Glutamatergic neuron (in vitro differentiated cells): ENCODE data around the gene ERGIC1. TPM values are rescaled to one million over a fixed set of nuclear protein-coding genes. Genes with fewer than 3 reads are reported as not detected.
"Not testable (repeated sequence)": the region's sequence is repeated elsewhere in the genome, so short reads cannot be mapped to it uniquely, and the experiment has no call there.

ENCODE experiments used
- DNase-seq: peaks from one replicate; pipeline ENCODE4 v3.0.0; 2022
- H3K27ac Mint-ChIP-seq: one replicate; pipeline ENCODE4 v1.8.0; 2020; ENCODE audit warnings: mild to moderate bottlenecking, mixed read lengths, inconsistent platforms; ENCODE audit not compliant: unreplicated experiment
- H3K27me3 Mint-ChIP-seq: one replicate; pipeline ENCODE4 v1.8.0; 2020; ENCODE audit warnings: mild to moderate bottlenecking, moderate library complexity, mixed read lengths, inconsistent platforms; ENCODE audit not compliant: unreplicated experiment
- H3K36me3 Mint-ChIP-seq: one replicate; pipeline ENCODE4 v1.8.0; 2020; ENCODE audit warnings: mild to moderate bottlenecking, mixed read lengths, inconsistent platforms; ENCODE audit not compliant: unreplicated experiment
- H3K4me1 Mint-ChIP-seq: one replicate; pipeline ENCODE4 v1.8.0; 2020; ENCODE audit warnings: mild to moderate bottlenecking, low read depth, mixed read lengths, inconsistent platforms; ENCODE audit not compliant: unreplicated experiment
- H3K4me3 Mint-ChIP-seq: one replicate; pipeline ENCODE4 v1.8.0; 2020; ENCODE audit warnings: mild to moderate bottlenecking, mixed read lengths, inconsistent platforms; ENCODE audit not compliant: unreplicated experiment
- H3K9me3 Mint-ChIP-seq: one replicate; pipeline ENCODE4 v1.8.0; 2020; ENCODE audit warnings: mild to moderate bottlenecking, moderate library complexity, mixed read lengths, inconsistent platforms; ENCODE audit not compliant: unreplicated experiment
- CTCF ChIP-seq: fragments of 200-600 bp; sonication (generic); IDR thresholded peaks from one replicate; pipeline ENCODE4 v1.5.0; 2021; ENCODE audit not compliant: partially characterized antibody, unreplicated experiment
- total RNA-seq: library from RNA; stranded (reverse); fragmentation: NEBNext Ultra II Directional; extraction: Animal tissue kit (Norgen Biotek cat#: 25700); gene quantifications from one replicate; pipeline ENCODE4 v1.2.1, GENCODE V29; 2021; ENCODE audit not compliant: unreplicated experiment

Gene ERGIC1
- total RNA-seq, 1 donor from 2014 or later, result 76.2 TPM

- Mint-ChIP-seq H3K4me3 (no peak overlapping the region), H3K9me3 (no peaks in the 10 kb centered on the region), H3K27ac (no peak overlapping the region), H3K4me1 (peaks cover 11% of the 10 kb centered on the region), H3K27me3 (peaks cover 4% of the 10 kb centered on the region), H3K36me3 (no peaks in the 10 kb centered on the region)
- DNase-seq, result no peak
- TF ChIP-seq CTCF, result no peak
Measured at GRCh38 chr5:172860520-172861443, 26.7 kb downstream of the ERGIC1 start.

- Mint-ChIP-seq H3K36me3 (no peaks in the 10 kb centered on the region), H3K27ac (no peak overlapping the region), H3K9me3 (no peaks in the 10 kb centered on the region), H3K4me3 (no peak overlapping the region), H3K4me1 (peaks cover 10% of the 10 kb centered on the region), H3K27me3 (peaks cover 3% of the 10 kb centered on the region)
- no peak for DNase-seq
- TF ChIP-seq CTCF, result no peak
Measured at GRCh38 chr5:172861461-172861860, 27.4 kb downstream of the ERGIC1 start.

GRCh38 chr5:172862165-172862801, 28.2 kb downstream of the ERGIC1 start:
- H3K36me3 Mint-ChIP-seq, result peaks cover 4% of the 10 kb centered on the region
- no peak for DNase-seq
- peaks cover 13% of the 10 kb centered on the region for H3K4me1 Mint-ChIP-seq
- TF ChIP-seq CTCF, result no peak
- H3K4me3 Mint-ChIP-seq, result no peak overlapping the region
- peaks cover 1% of the 10 kb centered on the region for H3K9me3 Mint-ChIP-seq
- no peak overlapping the region for H3K27ac Mint-ChIP-seq
- peaks cover 5% of the 10 kb centered on the region for H3K27me3 Mint-ChIP-seq

- H3K36me3 Mint-ChIP-seq, H3K27ac Mint-ChIP-seq, H3K9me3 Mint-ChIP-seq, DNase-seq, H3K4me3 Mint-ChIP-seq, H3K27me3 Mint-ChIP-seq: not testable (repeated sequence)
- H3K4me1 Mint-ChIP-seq, result peaks cover 23% of the 10 kb centered on the region
Measured at GRCh38 chr5:172864171-172864570, 30.1 kb downstream of the ERGIC1 start.

- H3K4me1 Mint-ChIP-seq, result peaks cover 25% of the 10 kb centered on the region
- no peak overlapping the region for H3K4me3 Mint-ChIP-seq
- H3K27me3 Mint-ChIP-seq, result peaks cover 4% of the 10 kb centered on the region
- H3K36me3 Mint-ChIP-seq, result peaks cover 4% of the 10 kb centered on the region
- H3K27ac Mint-ChIP-seq, result no peak overlapping the region
- DNase-seq, result no peak
- no peak for TF ChIP-seq CTCF
- peaks cover 1% of the 10 kb centered on the region for H3K9me3 Mint-ChIP-seq
Measured at GRCh38 chr5:172864747-172865146, 30.7 kb downstream of the ERGIC1 start.
